Hematopoietic multipotent progenitor cell treated with erythropoietin and hydrocortisone succinate and interleukin-3 and kit ligand, for 6 days (in vitro differentiated cells): ENCODE results near the gene C17orf114.
"Not testable (repeated sequence)": the region's sequence is repeated elsewhere in the genome, so short reads cannot be mapped to it uniquely, and the experiment has no call there.

Source experiments
- DNase-seq: peaks from one replicate; pipeline ENCODE4 v3.0.0-alpha.2; 2015

C17orf114 gene

DNA sequence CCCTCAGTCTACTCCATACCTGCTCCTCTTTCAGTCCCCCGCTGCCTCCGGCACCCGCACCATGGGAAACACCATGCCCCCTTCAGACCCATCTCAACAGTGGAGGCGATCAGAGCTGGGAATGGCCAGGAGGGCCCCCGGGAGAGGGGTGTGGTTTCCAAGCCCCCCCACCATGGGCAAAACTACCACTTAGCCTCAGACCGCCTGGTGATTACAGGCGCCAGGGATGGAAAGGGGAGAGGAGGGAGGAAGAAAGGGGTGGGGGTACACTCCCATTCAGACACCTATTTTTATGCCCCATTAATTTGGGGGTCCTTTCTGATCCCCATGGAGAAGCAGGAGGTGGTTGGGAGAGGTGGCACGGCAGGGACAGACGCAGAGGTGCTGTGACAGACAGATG, at the start of gene C17orf114:
Gene C17orf114, minus strand, starts transcription at position 101 of the 400 bp plus-strand sequence.
- no peak for DNase-seq

DNA sequence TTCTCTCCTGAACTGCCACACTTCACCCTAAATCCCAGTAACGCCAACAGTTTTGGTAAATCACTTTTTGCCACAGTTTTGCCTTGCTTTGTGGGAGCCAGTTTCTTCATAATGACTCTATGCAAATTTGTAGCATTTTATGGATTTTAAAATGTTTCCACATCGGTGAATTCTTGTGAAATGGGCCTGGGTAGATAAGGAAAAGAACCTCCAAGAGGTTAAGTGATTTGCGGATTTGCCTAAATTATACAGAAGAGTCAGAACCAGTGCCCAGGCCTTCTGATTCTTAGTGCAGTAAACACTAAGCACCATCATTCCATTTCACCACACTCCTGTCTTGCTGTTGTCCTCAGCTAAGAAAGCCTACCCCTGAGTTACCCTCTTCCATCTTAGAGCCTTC, 49.0 kb upstream of the C17orf114 start:
- no peak for DNase-seq

DNA sequence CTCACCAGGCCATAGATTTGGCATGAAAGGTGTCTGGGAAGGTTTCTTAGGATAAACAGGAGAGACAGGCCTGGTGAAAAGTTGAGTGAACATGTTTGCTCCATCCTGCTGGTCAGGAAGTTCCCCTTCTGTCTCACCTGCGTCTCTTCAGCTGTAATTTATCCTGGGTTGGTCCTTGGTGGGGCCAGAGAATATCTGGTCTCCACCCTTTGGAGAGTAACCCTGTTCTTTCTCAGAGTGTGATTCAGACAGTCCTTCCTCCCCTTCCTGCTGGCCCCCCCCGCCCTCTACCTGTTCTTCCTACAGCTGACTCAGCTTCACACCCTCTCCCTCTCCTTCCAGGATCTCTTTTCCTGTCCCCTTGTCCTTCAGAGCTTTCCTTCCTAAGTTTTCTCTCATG, 48.1 kb upstream of the C17orf114 start:
- no peak for DNase-seq

DNA sequence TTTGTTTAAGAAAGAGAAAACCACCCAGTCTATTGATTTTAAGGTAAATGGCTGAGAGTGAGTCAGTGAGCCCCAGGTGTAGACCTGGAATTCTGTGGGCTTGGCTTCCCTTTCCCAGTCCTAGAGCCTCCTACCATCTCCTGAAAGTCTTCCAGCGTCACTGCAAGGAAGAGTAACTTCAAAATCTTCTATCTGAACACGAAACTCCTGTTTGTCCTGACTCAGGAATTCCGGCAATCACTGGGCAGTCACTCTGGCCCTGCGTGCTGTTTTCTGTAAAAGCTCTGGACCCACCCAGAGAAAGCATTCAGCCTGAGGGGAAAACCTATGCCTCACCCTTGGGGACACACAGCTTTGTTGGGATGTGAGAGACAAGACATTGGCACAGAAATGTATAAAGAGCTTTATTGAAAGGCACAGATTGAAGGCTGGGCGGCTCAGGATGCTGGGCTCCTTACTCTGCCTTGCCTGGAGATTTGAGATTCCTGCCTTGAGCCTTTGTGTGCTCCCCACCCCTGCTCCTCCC, 46.9 kb upstream of the C17orf114 start:
- DNase-seq: no peak

DNA sequence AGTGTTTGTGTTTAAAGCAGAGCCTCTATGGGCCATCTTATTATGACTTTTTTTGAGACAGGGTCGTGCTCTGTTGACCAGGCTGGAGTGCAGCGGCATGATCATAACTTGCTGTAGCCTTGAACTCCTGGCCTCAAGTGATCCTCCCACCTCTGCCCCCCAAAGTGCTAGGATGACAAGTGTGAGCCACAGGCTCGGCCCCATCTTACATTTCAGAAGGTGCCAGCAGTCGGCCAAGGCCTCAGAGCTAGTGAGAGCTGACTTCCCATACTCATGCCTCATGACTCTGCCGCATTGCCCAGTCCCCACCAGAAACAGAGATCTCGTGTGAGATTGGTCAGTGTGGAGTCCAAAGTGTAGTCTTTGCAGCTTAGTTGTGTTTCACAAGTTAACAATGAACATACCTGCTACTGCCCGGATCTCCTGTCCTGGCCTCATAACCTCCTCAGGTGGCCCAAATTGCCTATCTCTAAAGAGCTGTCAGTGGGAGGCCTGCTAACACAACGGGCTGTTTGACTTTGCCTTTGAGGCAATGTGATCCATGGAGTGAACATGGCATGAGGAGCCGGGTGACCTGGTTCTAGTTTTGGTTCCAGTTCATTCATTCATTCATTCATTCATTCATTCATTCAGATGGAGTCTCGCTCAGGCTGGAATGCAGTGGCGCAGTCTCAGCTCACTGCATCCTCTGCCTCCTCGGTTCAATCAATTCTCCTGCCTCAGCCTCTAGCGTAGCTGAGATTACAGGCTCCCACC, 44.7 kb upstream of the C17orf114 start:
- DNase-seq: no peak

DNA sequence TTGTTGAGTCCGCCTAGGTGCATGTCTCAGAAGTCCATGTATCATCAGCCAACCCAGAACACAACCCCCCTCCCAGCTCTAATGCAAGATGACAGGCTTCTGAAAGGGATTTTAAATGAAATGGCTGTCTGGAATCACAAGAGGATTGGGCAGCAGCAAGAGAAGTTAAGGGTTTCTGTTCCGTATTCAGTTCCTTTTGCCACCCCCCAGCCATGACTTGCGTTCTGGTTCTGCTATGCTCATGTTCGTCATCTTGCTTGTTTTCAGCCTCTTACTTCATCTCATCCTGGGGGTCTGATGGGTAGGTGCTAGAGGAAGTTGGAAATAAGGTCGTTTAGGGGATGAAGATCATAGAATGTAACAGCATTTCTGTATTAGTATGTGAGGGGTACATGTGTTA, 43.0 kb upstream of the C17orf114 start:
- no peak for DNase-seq

DNA sequence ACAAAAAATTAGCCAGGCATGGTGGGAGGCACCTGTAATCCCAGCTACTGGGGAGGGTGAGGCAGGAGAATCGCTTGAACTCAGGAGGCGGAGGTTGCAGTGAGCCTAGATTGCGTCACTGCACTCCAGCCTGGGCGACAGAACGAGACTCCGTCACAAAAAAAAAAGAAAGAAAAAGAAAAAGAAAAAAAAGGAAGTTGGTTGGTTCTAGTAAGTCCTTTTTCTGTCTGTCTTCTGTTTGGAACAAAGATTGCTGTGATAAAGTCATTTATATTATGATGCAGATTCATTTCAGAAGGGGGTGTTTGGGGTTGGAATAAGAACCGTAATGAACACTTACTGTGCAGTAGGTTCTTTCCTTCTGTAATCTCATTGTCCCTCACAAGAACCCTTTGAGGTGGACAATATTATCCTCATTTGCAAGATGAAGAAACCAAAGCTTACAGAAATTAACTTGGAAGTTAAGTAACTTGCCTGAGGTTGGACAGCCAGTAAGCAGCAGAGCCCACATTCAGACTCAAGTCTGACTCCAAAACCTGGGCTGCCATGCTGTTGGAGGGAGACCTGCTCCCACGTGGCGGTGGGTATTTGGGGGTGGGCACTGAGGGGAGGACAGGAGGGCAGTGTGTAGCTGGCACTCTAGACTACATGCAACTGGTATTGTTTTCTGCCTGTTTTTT, 41.3 kb upstream of the C17orf114 start:
- no peak for DNase-seq

DNA sequence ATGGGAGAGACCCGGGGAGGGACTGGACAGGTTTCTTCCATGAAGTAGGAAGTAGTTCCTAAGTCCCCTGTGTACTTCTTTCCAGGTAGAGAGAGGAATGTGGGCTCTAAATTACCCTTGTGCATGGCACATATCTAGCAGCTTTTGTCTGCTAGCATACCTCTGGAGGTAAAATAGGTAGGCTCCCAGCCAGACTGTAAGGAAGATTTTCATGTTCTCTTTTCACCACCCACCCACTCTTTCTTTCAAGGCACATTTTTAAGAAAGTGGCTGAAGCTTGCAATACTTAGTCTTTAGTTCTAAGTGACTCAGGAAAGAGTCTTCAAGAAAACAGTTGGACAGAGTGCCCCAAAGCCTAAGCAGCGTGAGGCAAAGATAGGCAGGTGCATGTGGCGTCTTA, 40.2 kb upstream of the C17orf114 start:
- DNase-seq: no peak

DNA sequence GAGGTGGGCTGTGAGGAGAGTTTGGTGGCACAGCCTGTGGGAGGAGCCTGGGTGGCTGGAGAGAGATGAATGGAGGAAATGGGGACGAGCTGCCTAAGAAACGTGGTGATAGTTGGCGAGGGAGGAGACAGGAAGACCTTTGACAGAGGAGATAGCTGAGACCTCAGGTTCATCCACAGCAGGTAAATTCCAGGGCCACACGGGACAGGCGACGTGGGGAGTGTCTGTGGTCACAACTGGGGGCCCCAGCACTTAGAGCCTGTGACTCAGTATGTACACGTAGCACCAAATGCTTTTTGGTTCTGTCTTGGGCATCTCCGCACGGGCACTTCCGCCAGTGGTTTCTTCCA, 38.7 kb upstream of the C17orf114 start:
- DNase-seq: no peak

DNA sequence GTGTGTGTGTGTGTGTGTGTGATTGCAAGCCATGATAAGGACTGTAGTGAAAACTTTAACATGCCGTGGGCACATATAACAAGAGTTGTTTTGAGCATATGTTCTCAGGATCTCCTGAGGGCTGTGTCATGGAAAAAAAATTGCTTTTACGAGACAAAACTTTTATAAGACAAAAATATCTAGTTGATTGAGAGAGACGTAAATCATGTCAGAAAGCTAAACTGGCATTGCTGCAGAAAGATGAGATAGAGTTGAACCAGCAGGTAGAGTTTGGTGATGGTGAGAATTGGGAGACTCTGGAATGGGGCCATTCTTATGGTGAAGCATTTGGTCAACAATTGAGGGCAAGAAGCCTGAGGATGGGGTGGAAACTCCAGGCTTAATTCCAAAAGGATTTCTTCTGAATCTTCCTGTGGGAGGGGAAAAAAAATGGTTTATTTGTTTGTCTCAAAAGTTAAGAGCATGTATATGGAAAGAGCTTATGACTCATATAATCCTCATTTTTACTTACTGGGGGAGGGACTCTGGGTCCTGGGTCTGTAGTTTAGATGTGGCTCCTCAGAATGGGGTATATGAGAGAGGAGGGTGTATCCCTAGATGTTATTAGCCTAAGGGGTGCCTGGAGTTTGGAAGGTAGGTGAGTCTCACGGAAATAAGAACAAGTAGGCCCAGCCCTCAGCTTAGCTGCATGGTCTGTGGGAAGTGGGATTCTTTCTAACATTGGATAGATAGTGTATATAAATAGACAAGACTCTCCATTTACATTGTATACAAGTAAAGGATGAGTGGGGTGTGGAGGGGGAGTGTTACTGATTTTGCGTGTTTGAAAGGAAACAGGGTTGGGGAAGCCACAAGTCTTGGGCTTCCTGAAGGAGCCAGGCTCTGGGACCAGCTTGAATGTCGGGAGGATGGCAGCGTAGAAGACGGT, 38.1 kb upstream of the C17orf114 start:
- no peak for DNase-seq

DNA sequence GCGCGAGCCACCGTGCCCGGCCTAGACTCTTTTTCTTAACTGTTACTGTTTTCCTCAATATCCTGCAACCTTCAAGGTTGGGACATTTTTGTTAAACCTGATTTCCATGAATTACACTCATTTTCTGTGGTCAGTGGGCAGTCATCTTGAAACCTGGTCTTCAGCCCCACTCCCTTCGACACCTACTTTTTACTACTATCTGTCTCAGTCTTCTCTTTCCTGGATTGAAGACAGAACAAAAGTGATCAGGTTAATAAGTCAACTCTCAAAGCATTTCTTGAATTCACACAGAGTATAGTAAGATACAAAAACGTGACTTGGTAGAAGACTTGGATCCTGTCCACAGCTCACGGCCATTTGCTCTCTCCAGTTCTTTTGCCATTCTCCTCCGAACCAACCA, 37.1 kb upstream of the C17orf114 start:
- no peak for DNase-seq

DNA sequence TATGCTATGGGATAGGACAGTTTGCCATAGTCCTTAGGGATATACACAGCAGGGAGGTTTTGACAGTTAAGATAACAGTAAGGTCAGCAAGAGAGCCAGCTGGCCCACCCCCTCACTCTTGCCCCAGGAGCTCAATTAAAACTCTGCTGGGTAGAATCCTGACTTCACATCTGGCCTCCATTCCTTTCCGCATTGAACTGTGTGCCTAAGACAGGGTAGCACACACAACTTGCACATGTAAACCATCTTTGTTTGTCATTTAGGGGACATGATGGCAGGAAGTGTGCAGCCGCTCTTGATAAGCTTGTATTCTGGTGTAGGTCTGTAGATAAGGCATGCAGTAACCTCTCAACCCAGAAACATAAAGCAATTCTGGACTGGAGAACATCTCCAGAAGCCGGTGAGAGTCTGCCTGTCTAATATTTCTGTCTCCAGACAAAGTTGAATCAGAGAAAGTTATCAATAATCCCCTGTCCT, 36.2 kb upstream of the C17orf114 start:
- peak; percentile 85 for DNase-seq

DNA sequence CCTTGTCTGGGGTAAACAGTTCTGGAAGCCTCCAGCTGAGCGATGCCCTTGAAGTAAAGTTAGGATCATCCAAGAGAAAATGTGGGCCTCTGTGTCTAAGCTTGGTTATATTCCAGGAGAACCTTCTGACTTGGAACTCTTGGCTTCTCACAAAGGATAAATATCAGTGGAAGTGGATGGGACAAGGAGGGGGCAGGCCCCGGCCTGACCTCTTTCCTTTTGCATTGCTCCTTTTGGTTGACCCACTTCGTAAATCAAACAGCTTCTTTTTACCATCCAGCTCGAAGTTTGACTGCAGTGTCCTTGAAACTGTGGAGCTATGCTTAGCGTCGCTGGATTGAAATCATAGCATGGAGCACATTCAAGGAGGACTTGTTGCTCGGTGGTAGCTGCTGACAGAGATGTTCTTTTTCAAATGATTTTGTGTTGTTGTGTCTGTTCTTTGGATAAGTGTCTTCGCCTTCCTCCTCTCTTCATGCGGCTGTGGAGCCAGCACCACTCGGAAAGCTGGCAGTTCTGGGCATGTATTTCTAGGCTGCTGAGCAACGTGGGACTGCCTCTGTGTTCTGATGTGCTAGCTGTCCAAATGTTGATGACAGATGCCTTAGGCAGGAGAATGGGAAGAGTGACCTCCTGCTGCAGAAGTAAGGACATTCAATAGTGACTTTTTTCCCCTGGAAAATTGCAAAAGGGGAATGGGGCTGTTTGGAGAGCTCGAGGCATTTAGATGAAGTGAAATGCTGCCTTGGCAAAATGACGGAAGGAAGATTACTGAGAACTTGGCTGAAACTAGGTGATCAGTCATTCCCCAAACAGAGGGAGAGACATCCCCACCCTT, 35.6 kb upstream of the C17orf114 start:
- no peak for DNase-seq

DNA sequence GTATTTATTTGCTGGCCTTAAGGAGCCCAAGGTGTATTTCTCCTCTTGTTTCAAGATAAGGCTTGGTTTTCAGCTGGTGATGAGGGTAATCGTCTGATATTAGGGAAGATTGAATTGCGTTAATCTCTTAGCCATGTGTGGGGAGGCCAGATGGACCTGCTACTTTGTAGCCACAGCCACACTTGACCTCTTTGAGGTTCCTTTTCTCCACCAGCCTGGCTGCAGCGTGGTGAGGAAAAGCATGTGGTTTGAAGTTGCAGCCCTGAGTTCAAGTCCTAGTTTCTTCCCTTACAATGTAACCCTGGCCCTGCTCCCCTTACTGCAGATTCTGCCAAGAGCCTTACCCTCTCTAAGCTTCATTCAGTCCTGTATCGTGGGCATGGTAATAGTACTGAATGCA, 34.1 kb upstream of the C17orf114 start:
- DNase-seq: peak; percentile 28

DNA sequence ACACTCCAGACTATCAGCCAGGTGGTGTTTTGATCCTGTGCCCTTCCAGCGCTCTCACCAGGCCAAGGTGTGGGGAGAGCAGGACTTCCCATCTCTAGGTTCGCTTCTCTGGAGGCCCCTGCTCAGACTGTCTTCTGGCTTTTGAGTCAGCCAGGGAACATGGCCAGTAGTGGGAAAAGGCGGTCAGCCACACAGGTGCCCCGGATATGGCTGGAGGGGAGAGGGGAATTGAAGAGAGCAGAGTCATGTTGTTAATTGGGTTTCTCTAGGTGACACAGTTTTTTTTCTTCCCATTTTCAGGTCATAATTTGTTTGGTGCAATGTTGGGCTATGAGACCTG, 32.5 kb upstream of the C17orf114 start:
- DNase-seq: no peak

DNA sequence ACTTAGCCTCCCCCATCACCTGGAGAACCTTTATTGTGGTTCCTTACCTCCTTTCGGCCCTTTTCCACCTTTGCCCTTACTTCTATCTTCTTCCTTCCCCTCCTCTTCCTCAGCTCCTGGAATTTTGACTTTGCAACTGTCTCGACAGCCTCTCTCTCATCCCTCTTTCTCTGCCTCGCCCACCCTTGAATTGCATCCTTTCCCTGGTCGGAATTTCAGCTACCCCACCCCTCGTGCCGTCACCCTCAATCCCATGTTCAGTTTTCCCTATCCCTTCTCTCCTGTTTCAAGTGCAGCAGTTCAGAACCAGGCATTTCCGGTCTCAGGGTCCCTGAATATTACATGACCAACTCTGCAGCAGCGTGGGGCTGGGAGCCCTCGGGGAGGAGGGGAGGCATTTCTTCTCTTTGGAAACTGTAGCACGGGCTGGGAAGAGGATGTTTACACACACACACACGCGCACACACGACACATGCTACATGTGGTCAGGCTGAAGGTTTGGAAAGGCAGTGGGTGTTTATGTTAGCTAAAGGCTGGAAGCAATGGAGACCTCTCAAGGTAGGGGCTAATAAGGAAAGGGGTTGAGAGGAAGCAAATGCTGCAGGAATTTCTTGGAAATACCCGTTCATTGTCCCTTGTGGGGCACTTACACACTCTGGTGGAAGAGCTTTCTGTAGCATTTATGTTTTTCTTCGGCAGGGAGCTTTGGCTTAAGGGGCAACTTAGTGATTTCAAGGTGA, 32.0 kb upstream of the C17orf114 start:
- DNase-seq: peak; percentile 41

DNA sequence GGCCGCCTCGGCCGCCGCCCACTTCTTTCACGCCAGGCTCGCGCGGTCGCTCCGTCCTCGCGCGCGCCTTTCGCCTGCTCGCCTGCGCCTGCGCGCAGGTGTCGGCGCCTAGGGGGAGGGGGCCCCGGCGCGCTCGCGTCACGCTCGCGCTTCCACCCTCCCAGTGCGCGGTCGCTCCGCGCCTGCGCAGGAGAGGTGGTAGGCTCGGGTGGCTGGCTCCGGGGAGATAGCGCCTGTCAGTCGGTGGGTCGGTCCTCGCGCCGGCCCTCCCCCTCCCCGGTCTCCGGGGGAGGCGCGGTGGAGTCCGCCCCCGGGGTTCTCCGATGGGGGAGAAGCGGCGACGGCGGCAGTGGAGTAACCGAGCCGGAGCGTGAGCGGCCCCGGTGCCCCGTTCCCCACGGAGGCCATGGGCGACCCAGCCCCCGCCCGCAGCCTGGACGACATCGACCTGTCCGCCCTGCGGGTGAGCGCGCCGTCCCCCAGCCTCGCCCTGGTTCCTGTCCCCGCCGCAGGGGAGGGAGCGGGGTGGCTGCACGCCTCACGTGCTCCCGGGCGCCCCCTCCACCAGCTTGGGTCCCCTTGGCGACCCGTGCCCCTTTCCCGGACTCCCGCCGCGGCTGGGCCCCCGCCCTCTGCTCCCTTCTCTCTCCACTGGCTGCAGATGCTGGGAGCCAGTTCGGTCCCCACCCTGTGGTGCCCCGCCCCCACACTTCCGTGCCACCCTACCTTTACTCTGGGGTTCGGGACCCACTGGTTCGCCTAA, 31.2 kb upstream of the C17orf114 start, which contains the start of gene MINK1:
Gene MINK1, plus strand, starts transcription at position 163 of the 763 bp plus-strand sequence. Its CDS starts 244 bp downstream, at position 407.
- DNase-seq: peak; percentile 96

DNA sequence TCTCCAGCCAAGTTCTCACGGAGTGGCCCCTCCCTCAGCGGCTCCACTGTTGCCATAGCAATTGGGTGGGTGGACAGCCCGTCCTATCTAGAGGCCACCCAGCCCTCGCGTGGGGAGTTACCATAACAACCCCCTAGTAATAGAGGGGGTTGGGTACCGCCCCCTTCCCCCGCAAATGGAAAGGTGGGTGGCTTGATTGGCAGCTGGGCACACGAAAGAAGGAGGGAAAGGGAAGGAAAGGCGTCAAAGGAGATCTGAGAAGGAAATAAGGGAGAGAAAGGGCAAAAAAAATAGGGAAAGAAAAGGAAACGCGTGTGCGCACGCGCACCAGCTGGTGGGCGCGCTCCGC, 30.7 kb upstream of the C17orf114 start:
- not testable (repeated sequence) for DNase-seq

DNA sequence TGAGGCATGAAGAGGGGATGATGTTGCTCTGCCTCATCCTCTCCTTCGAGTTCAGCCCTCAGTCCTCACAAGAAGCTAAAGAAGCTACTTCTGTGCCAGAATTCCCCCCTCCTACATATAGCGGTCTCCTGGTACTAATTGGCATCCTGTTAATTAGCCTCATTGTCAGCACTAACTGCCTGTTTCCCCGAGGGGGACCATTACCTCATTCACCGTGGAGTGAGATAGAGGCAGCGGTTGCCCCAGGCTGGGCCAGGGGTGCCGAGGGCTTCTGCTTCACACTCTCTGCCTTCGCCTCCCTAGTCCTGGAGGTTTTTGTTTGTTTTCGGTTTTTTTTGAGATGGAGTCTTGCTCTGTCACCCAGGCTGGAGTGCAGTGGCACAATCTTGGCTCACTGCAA, 25.3 kb upstream of the C17orf114 start:
- no peak for DNase-seq

DNA sequence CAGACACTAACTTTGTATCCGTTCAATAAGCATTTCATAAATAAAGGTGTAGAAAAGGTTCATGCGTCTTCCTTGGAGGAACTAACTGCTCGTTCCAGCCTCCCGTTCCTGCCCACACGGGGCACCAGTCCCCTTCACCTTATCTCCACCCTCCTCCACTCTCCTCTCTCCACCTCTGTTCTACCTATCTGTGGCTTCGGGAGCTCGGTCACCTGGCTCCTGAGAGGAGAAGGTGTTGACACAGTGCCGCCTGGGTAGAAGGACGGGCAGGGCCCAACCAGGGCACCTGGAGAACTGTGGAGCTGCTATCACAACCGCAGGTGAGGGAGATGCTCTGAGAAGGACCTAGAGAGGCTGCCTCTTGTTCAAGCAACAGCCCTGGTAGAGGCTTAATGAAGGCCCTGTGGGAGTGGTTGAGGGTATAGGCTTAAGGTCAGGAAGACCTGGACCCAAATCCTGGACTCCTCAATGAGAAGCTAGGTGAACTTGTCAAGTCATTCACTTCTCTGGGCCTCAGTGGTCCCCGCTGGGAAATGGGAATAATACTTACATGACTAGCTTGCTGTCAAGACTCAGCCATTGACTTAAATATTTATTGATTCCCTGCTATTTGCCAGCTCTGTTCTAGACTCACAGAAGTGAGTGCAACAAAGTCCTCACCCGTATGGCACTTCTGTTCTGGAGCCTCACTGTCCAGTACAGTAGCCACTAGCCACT, 21.4 kb upstream of the C17orf114 start:
- DNase-seq: no peak
